Neural cell (in vitro differentiated cells): ENCODE results near the gene ANXA2.

Experiments used
- CTCF ChIP-seq: fragments of 450-650 bp; IDR thresholded peaks from 2 replicates; pipeline ENCODE4 v1.5.1; 2014; ENCODE audit warnings: antibody characterized with exemption, mild to moderate bottlenecking, moderate library complexity; ENCODE audit not compliant: poor library complexity, severe bottlenecking
- EP300 ChIP-seq: fragments of 450-650 bp; conservative IDR thresholded peaks from 2 replicates; pipeline ENCODE4 v1.6.1; 2014; ENCODE audit warnings: antibody characterized with exemption, mild to moderate bottlenecking, moderate library complexity; ENCODE audit not compliant: poor library complexity, severe bottlenecking
- EZH2 ChIP-seq: fragments of 200-600, 300-800 bp; shearing (Covaris generic), sonication (generic); IDR thresholded peaks from 2 replicates; pipeline ENCODE4 v1.6.1; 2014; ENCODE audit warnings: antibody characterized with exemption, low read length, borderline replicate concordance, mild to moderate bottlenecking; ENCODE audit not compliant: insufficient read depth, poor library complexity, severe bottlenecking
- MXI1 ChIP-seq: fragments of 450-650 bp; conservative IDR thresholded peaks from 2 replicates; pipeline ENCODE4 v1.6.1; 2014; ENCODE audit warnings: antibody characterized with exemption, mild to moderate bottlenecking; ENCODE audit not compliant: poor library complexity, severe bottlenecking
- POLR2AphosphoS5 ChIP-seq: IDR thresholded peaks from 2 replicates; pipeline ENCODE4 v1.6.1; 2012
- RAD21 ChIP-seq: fragments of 450-650 bp; conservative IDR thresholded peaks from 2 replicates; pipeline ENCODE4 v1.6.1; 2014; ENCODE audit warnings: antibody characterized with exemption, mild to moderate bottlenecking, moderate library complexity
- REST ChIP-seq: IDR thresholded peaks from 2 replicates; pipeline ENCODE4 v1.6.1; 2012; ENCODE audit warnings: borderline replicate concordance
- SMC3 ChIP-seq: fragments of 450-650 bp; conservative IDR thresholded peaks from 2 replicates; pipeline ENCODE4 v1.6.1; 2014; ENCODE audit warnings: antibody characterized with exemption, mild to moderate bottlenecking, moderate library complexity; ENCODE audit not compliant: poor library complexity
- TAF1 ChIP-seq: IDR thresholded peaks from 2 replicates; pipeline ENCODE4 v1.6.1; 2012; ENCODE audit warnings: low read depth

DNA sequence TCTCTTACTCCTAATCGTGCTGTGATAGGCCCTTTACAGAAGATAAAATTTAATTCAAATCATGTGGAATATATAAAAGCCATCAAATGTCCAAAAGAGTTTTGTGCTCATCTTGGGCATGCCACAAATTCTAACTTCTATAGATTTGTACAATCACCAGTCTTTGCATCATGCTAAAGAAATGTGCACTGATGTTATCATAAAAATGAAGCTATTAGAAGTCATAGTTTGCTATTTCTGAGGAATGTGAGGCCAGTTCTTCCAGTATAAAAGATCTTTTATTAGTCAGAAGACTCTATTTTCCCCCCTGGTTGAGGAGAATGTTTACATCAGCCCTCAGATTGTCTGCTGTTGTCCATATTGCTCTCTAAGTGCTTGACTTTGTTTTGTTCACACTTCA, 2.1 kb upstream of the ANXA2 start:
- TF ChIP-seq CTCF (no peak), EZH2 (no peak), EP300 (no peak), POLR2AphosphoS5 (no peak), SMC3 (no peak), TAF1 (no peak), REST (no peak), MXI1 (no peak), RAD21 (no peak)
